ENCODE results near the gene CERT1.

DNA sequence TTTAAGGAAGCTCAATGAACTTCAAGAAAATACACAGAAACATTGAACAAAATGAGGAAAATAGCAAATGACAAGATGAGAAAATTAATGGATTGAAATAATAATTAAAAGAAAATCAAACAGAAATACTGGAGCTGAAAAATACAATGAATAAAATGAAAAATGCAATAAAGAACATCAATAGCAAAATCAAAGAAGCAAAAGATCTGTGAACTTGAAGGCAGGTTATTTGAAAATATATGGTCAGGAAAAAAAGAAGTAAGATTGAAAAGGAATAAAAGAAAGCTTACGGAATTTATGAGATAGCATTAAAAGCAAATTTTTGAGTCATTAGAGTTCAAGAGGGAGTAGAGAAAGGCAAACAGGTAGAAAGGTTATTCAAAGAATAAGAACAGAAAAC lies 42.4 kb downstream of the CERT1 start:
- TF ChIP-seq POLR2A (IDR thresholded peaks at IDR 0.05; ENCODE audit: low read depth): no peak
- no peak for TF ChIP-seq POLR2AphosphoS5 (IDR thresholded peaks at IDR 0.05)

Data from esophagus muscularis mucosa (tissue), 2 donors.